NCI-H748 (cell line): ENCODE results near the gene LCT.

Source experiments
- DNase-seq: peaks from one replicate; lab custom pipeline; 2025; ENCODE audit not compliant: unreplicated experiment; lab: John Stamatoyannopoulos, UW

Gene LCT

DNA sequence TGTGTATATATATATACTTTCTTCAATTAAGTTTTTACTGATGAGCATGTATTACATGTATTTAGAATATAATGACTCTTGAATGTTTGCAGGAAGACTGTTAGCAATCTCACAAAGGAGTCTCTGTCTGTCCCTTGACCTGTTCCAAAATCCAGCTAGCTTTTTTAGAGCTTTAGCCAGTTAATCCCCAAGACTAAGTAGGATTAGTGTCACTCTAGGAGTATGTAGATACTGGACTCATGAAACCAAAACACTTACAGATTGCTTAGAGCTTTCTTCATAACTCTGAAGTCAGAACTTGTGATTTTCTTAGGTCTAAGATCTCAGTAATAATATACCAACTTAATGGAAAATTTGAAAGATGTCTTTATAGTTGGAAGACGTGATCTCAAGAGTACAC, 93.1 kb downstream of the LCT start:
- no peak for DNase-seq

DNA sequence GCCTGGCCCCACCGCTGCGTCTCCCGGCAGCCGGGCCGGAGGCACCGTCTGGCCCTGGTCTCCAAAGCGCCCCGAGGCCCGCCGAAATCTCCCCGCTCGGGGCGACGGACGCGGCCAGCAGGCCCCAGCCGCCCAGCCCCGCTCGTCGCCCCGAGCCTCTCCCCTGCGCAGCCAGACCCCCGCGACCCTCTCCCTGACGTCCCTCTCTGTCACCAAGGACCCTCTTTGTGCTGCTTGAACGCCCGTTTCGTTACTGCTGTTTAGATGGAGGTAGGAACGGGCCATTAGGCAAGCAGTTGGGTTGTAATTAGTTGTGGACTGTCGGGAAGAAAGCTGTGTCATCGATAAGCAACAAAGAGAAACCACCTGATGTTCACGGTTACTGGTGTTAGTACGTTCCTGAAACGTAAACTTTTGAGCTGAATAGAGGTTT, 94.6 kb downstream of the LCT start:
- DNase-seq, result peak; percentile 67

DNA sequence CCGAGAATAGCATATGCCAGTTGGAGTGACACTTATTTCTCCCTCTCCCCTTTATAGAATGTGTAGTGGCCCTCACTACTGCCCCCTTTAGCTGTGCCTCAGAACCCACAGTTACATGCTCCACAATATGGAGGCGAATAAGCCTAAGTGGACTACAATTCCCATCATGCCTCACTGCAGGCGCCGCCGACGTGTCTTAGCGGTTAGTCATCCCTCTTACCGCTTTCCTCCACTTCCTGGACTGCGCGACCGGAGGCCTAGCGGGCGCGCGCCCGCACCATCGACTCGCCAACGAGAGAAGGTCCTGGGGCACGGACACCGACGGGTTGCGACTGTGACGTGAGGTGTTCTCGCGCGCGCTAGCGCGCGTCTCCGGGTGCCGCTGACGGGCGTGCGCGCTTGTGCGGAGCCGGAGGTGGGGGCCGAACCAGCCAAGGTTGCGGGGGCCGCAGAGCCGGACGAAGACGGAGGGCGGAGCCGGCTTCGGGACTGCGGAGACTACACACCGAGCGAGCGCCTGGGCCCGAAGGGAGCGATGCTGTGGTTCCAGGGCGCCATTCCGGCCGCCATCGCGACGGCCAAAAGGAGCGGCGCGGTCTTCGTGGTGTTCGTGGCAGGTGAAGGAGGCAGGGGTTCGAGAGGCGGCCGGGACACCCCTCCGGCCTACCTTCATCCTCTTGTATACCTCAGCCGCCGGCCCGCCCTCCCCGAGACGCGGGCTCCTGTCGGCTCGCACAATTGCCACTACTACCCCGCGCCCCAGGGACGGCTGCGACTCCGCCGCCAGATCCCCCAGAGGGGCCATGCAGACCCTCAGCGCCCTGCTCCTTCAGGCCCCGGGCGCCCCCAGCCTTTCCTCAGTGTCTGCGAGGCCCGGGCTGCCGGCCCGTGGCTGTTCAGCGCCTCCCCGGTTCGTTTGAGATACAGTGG, 95.3 kb downstream of the LCT start, which contains the start of gene UBXN4:
Gene UBXN4 (plus strand): TSS at position 461 of the 930 bp plus-strand sequence. CDS start 75 bp downstream, at position 536.
- DNase-seq, result peak; percentile 97

DNA sequence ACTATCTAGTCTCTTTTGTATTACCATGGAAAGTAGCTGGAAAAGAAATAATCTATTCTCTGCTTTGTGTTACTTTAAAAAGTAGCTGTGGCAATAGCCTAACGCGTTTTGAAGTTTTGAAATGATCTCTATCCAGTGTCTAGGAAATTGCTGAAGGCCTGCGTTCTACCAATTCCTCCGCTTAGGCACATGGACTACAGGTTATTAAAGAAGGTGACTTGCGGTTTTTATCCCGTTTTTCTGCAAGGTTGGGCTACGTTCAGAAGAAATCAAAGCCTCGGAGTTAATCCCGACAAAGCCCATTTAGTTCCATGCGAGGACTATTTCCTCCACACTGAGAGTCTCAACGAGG, 96.0 kb downstream of the LCT start:
- no peak for DNase-seq

DNA sequence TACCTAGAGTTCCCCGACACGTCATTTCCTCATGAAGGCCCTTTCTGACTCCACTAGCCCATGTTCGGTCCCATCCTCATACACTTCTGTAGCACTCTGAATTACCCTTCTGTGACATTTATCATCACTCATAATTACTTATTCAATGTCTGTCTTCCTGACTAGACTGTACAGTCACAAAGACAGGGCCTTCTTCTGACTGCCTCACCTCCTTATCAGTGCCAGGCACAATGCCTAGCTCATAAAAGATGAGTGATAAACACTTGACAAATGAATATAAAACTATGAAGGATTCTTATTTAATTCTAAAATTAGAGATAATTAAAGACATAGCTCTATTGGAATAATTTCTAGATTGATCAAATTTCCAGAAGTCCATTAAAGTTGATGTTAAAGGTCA, 96.8 kb downstream of the LCT start:
- DNase-seq, result no peak
